Kidney tubule cell (primary cell): ENCODE measurements around the gene ZBTB39.
"Not testable (repeated sequence)": the region's sequence is repeated elsewhere in the genome, so short reads cannot be mapped to it uniquely, and the experiment has no call there.

Source experiments
- DNase-seq: peaks from one replicate; pipeline ENCODE4 v3.0.0-alpha.2; 2018; ENCODE audit warnings: low spot score

Gene ZBTB39

DNA sequence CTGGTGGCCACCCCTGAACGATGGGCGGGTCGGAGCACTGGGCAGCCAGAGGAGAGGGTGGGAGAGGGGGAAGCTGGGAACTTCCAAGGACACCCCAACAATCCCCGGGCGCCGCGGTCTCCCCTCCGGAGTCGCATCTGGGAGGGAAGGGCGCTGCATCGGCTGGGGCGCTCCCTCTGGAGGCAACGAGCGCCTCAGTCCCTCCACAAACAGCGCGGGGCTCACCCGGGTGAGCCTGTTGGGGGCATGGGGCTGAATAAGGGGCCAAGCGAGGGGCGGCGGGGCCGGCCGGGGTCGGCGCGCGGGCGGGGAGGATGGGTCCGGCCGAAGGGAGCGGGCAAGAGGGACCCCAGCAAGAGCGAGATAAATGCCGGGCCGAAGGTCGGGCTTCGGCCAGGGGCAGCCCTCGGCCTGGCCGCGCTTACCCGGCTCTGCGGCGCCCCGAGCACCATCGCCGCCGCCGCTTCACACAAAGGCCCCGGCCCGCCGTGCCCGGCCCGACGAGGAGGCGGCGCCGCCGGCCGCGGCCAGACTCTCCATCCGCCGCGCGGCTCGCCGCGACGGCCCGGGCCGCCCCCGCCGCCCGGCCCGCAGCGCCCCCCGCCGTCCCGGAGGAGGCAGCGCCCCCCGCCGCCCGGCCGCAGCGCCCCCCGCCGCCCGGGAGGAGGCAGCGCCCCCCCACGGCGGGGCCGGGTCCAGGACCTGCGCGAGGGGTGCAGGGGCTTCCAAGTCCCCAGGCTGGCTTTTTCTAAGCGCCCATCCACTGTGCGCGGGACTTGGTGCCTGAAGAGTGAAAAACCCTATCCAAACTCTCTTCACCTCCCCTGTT lies at the start of gene ZBTB39:
ZBTB39 (minus strand) TSS at position 567 of the 829 bp plus-strand sequence. CDS start 1,629 bp downstream, outside the sequence.
- peak; percentile 70 for DNase-seq

DNA sequence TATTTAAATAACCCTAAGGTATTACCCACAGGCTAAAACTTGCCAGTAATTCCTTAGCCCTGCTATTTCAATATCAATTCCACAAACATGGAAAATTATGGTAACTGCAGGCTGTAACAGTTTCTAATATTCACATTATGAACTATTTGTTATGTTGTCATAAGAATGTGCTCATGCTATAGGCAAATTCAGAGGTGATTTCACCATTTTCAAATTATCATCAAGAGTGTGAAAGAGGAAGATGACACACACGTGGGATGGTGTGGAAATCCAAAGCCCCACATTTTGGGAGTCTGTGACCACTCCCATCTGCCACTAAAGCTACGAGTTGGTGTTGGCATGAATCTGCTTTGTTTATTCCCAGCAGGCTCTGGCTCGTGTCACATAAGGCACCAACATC lies 49.5 kb upstream of the ZBTB39 start:
- DNase-seq, result no peak

DNA sequence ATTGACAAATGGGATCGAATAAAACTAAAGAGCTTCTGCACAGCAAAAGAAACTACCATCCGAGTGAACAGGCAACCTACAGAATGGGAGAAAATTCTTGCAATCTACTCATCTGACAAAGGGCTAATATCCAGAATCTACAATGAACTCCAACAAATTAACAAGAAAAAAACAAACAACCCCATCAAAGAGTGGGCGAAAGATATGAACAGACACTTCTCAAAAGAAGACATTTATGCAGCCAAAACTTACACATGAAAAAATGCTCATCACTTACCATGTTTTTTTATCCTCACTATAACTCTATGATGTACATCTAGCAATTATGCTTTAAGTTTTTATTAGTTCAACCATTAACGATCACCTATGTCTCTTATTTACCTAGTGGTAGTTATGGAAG lies 47.6 kb upstream of the ZBTB39 start:
- not testable (repeated sequence) for DNase-seq

DNA sequence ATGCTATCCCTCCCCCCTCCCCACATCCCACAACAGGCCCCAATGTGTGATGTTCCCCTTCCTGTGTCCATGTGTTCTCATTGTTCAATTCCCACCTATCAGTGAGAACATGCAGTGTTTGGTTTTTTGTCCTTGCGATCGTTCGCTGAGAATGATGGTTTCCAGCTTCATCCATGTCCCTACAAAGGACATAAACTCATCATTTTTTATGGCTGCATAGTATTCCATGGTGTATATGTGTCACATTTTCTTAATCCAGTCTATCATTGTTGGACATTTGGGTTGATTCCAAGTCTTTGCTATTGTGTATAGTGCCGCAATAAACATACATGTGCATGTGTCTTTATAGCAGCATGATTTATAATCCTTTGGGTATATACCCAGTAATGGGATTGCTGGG lies 46.8 kb upstream of the ZBTB39 start:
- DNase-seq, result not testable (repeated sequence)

GRCh38 chr12:57051011-57051410 lies 44.7 kb upstream of the ZBTB39 start:
- DNase-seq, result no peak

GRCh38 chr12:57049890-57050289 lies 43.5 kb upstream of the ZBTB39 start, which contains the start of gene MYO1A:
Gene MYO1A (minus strand): TSS chr12:57050129. CDS start chr12:57048323, 1,806 bp downstream.
- DNase-seq, result no peak

- no peak for DNase-seq
These were observed 42.7 kb upstream of the ZBTB39 start for GRCh38 chr12:57049119-57049446.

GRCh38 chr12:57048423-57049118 lies 42.2 kb upstream of the ZBTB39 start:
- DNase-seq, result no peak

GRCh38 chr12:57047981-57048380 lies 41.6 kb upstream of the ZBTB39 start:
- peak; percentile 17 for DNase-seq

DNA sequence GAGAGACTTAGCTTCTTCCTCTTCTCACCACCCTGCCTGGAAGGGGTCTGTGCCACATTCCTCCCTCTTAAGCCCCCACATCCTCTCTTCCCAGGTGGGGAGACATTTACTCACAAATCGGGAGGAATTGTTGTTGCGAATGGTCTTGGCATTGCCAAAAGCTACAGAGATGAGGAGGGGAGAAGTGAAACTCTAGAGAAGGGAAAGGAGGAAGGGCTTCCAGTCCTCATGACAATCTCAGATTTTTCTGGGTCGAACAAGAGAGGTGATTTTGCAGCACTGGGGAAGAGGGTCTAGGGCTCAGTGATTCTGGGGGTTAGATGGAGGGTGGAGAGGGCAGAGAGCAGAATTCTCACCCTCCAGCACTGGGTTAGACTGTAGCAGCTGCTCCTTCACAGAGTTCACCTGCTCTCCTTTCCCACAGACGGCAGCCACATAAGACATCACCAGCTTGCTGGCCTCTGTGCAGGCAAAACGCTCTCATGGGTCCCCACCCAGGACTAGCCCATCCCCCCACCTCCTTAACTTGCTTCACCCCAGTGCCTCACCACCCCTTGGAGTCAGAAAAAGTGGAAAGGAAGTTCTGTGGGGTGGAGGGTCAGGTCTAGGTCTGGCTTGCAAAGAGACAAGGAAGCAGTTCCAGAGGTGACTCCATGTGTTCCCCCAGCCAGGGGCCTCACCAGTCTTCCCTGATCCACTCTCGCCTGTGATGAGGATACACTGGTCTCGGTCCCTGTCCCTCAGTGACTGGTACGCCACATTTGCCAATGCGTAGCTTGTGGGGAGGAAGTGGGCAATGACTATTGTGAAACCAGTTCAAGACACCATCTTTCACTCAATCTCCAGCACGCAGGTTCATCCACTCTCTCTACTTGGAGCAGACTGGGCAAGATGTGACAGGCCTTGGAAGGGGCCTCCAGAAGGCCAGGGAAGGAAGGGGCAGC lies 40.9 kb upstream of the ZBTB39 start:
- no peak for DNase-seq

DNA sequence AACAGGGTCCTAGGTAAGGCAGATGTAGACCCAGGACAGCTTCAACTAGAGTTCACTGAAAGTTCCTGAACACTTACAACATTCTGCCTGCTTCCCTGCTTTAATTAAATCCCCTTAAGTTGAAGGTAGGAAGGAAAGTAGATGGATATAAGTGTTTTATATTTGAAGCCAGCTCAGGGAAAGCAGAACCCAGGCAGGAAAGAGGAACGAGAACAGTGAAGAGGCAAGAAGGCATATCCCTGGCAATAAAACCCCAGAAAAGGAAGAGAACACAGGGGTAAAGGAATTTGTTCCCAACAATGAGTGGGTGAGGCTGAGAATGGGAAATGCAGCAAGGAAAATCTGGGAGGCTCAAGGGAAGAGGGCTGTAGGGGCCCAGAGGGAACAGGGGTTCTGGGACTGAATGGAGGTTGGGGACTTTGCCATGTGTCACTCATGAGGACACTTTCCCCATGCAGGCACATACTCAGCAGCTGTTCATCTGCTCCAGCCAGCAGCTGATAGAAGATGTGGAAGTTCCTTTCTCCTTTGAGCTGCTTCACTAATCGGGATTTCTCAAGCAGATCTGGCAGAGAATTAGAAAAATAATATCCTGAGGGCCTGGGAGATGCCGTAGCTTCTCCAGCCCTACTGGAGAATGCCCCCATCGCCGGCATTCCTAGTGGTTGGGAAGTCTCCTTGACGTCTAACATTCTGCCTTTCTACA lies 39.9 kb upstream of the ZBTB39 start:
- no peak for DNase-seq

GRCh38 chr12:57044889-57045288 lies 38.5 kb upstream of the ZBTB39 start:
- DNase-seq, result no peak

DNA sequence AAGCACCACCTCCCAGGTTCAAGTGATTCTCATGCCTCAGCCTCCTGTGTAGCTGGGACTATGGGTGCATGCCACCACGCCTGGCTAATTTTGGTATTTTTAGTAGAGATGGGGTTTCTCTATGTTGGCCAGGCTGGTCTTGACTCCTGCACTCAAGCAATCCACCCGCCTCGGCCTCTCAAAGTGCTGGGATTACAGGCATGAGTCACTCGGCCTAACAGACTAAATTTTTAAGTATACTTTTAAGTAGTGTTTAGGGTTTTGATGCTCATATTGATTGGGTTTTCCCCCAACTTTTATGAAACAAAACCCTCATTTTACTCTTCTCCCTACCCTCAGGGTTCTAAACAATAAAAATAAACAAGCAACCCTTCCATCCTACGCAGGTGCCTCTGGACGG lies 38.1 kb upstream of the ZBTB39 start:
- no peak for DNase-seq

DNA sequence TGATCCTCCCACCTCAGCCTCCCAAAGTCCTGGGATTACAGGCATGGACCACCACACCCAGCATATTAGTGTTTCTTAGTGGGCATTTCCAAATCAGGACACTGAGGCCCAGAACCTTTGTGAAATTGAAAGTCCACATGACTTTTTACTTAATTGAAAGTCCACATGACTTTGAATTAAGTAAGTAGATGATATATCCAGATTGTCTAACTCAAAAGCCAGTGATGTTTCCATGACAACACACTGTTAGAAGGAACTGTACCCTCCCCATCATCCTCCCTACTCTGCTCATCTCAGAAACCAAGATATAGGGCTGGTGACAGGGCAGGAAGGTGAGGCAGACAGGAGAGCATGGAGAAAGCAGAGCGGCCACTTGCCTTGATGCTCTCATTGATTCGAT lies 36.3 kb upstream of the ZBTB39 start:
- no peak for DNase-seq

- no peak for DNase-seq
These were observed 34.4 kb upstream of the ZBTB39 start for GRCh38 chr12:57040750-57041149.

GRCh38 chr12:57040211-57040610 lies 33.9 kb upstream of the ZBTB39 start:
- no peak for DNase-seq

- no peak for DNase-seq
These were observed 32.9 kb upstream of the ZBTB39 start for GRCh38 chr12:57039016-57039798.

DNA sequence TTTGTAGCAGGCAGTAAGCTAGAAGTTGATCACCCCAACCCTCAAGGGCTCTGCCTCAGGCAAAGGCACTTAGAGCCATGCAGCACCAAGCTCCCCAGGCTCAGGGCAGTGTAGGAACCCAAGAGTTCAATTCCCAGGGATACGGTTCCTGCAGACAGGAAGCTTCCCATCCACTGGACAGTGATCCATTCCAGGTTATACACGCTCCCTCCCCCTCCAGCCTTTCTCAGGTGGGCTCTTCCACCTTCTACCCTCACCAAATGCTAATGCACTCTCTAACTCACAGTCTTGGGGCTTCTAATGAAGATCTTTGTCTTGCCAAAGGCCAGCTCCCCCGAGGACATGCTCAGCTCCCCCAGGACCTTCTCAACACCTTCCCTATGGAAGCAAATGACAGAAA lies 30.9 kb upstream of the ZBTB39 start:
- no peak for DNase-seq

GRCh38 chr12:57033431-57033830 lies 27.1 kb upstream of the ZBTB39 start:
- peak; percentile 13 for DNase-seq

DNA sequence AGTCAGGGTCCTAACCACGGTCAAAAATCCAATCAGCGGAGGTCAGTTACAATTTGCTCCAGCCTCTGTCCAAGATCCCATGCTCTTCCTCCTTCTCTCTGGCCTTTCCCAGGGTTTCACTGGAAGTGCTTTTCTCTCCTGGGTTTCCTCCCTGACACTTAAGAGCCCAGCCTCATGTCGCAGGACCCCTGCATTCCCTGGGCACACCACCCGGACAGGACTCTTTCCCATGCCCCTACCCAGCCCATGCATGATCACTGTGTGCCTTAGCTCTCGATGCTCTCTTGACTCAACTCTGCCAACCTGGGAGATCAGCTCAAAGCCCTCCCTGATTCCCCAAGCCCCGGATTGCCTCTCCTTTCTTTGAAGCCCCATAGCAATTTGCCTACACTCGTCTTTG lies 25.4 kb upstream of the ZBTB39 start:
- DNase-seq, result no peak
